ENCODE data around the gene TNP2. TPM values are rescaled to one million over a fixed set of nuclear protein-coding genes. Genes with fewer than 3 reads are reported as not detected.
A peak's percentile ranks its signal among the peaks of the same experiment; 100 is the strongest.

Gene TNP2
- polyA plus RNA-seq, 1 donor = not detected

DNA sequence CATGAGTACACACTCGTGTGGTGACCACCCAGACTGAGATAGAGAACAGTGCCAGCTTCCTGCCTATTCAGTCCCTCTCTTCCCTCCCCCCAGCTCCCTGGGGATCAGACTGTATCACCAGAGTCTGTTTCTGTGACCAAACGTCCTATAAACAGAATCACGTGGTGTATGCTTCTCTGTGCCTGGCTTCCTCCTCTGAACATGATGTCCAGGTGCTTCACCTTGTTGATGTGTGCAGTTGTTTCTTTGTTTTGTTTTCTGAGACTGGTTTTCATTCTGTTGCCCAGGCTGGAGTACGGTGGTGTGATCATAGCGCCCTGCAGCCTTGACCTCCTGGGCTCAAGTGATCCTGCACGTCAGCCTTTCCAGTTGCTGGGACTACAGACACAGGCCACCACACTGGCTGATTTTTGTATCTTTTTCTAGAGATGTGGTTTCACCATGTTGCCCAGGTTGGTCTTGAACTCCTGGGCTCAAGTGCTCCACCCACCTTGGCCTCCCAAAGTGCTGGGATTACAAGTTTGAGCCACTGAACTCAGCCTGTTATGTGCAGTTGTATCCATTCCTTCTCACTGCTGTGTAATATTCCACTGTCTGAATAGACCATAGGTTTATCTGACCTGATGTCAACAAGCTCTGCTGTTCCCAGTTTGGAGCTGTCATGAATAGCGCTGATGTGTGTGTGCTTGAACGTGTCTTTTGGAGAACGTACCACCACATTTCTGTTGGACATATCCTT is 40.9 kb upstream of the TNP2 start:
- Histone ChIP-seq H3K4me3 (ENCODE audit: low read length) (no peak overlapping the region), H3K36me3 (ENCODE audit: control insufficient read depth, insufficient read depth, low read length) (no peaks in the 10 kb centered on the region), H3K27me3 (ENCODE audit: control insufficient read depth, insufficient read depth, low read length) (no peaks in the 10 kb centered on the region), H3K9me3 (ENCODE audit: control insufficient read depth, low read depth, low read length) (no peaks in the 10 kb centered on the region), H3K4me1 (ENCODE audit: control insufficient read depth, insufficient read depth, low read length) (peaks cover 12% of the 10 kb centered on the region), H3K27ac (ENCODE audit: low read length) (no peak overlapping the region)
- no CpG with 5 or more reads among the region's 9 CpGs for WGBS (ENCODE audit: insufficient coverage, low lambda C conversion rate)
- DNase-seq = no peak

DNA sequence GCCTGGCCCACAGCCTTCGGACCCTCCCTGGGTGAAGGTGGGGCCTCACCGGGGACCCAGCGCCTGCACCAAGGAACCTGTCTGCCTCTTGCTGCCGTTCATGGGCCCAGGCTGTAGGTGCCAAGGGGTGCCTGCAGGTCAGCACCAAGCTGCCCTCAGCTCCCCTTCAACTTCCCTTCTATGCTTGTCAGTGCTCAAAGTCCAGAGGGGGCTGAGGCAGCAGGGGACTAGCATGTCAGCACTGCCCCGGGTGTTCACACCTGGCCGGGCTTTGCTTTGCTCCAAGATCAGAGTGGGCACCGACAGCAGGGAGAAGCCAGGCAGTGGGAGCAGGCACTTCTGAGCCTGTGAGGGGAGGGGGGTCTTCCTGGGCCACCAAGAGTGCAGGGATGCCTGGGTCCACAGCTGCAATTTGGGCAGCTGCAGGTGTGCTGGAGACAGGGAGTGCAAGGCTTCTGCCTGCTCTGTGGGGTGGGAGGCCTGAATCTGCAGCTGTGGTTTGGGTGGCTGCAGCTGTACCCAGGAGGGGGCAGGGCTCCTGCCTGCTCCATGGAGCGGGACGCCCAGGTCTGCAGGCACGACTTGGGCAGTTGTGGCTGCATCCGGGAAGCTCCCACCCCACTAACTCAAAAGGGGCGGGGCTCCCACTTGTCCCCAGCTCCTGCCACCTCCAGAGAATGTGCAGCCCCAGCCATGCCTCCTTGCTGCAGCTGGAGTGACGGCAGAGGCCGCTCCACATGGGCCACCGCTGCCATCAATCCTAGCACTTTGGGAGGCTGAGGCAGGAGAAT is 39.6 kb upstream of the TNP2 start:
- no CpG with 5 or more reads among the region's 15 CpGs for WGBS (ENCODE audit: insufficient coverage, low lambda C conversion rate)
- H3K36me3 ChIP-seq (ENCODE audit: control insufficient read depth, insufficient read depth, low read length) = no peaks in the 10 kb centered on the region
- DNase-seq = no peak

DNA sequence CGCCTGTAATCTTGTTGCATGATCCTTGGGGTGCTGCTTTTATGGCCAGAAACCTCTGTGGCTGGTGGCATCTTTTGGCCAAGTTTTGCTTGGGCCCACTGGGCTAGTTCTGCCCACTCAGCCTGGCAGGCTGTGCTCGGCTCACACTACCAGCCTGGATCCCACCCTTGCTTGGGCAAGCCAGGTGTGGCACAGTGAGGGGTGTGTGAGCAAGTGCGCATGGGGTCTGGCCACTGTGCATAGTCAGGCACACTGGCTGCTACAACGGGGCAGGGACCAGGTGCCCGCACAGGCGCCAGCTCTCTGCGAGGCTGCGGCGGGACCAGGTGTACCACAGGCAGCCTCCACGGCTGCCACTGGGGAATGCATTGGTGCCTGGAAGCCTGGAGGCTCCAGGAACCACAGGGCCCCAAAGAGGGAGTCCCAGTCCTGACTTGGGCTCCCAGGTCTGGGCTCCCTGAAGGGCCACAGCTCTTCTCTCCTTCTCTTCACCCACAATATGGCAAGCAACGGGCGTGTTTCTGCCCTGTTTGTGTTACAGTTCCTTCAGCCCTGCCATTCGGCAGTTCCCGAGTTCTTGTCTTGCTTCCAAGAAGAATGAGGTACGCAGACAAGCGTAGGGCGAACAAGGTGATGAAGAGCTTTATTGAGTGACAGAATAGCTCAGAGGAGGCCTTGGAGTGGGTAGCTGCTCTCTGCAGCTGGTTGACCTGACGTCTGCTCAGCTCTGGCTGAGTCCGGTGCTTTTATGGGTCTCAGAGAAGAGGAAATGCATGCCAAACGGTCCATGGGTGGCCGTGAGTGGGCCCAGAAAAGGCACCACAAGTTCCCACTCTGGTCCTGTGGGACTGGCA is 38.7 kb upstream of the TNP2 start:
- Histone ChIP-seq H3K27me3 (ENCODE audit: control insufficient read depth, insufficient read depth, low read length) (no peaks in the 10 kb centered on the region), H3K36me3 (ENCODE audit: control insufficient read depth, insufficient read depth, low read length) (no peaks in the 10 kb centered on the region), H3K9me3 (ENCODE audit: control insufficient read depth, low read depth, low read length) (no peaks in the 10 kb centered on the region), H3K4me1 (ENCODE audit: control insufficient read depth, insufficient read depth, low read length) (peaks cover 10% of the 10 kb centered on the region), H3K27ac (ENCODE audit: low read length) (peak overlapping the region; percentile 31), H3K4me3 (ENCODE audit: low read length) (no peak overlapping the region)
- WGBS (ENCODE audit: insufficient coverage, low lambda C conversion rate) = no CpG with 5 or more reads among the region's 21 CpGs
- DNase-seq = no peak

More for the DNA sequence above, 39.6 kb upstream of the TNP2 start:
- Histone ChIP-seq H3K27me3 (ENCODE audit: control insufficient read depth, insufficient read depth, low read length) (no peaks in the 10 kb centered on the region), H3K9me3 (ENCODE audit: control insufficient read depth, low read depth, low read length) (no peaks in the 10 kb centered on the region), H3K27ac (ENCODE audit: low read length) (no peak overlapping the region), H3K4me1 (ENCODE audit: control insufficient read depth, insufficient read depth, low read length) (peaks cover 12% of the 10 kb centered on the region), H3K4me3 (ENCODE audit: low read length) (no peak overlapping the region)

DNA sequence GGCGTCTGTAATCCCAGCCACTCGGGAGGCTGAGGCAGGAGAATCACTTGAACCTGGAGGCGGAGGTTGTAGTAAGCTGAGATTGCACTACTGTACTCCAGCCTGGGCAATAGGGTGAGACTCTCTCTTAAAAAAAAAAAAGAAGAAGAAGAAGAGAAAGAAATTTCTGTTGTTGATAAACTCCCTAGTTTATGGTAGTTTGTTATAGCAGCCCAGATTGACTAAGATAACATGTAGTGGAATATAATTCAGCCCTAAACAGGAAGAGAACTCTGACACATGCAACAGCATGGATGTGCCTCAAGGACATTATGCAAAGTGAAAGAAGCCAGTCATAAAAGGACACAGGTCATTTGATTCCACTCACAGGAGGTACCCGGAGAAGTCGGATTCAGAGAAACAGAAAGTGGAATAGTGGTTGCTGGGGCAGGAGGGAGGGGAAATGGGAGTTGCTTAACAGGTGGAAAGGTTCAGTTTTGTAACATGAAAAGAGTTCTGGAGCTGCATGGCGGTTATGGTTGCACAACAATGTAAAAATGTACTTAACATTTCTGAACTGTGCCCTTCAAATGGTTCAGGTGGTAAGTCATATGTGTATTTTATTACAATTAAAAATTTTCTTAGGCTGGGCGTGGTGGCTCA is 38.0 kb upstream of the TNP2 start:
- Histone ChIP-seq H3K4me1 (ENCODE audit: control insufficient read depth, insufficient read depth, low read length) (peaks cover 4% of the 10 kb centered on the region), H3K27me3 (ENCODE audit: control insufficient read depth, insufficient read depth, low read length) (no peaks in the 10 kb centered on the region), H3K27ac (ENCODE audit: low read length) (no peak overlapping the region), H3K4me3 (ENCODE audit: low read length) (no peak overlapping the region), H3K9me3 (ENCODE audit: control insufficient read depth, low read depth, low read length) (no peaks in the 10 kb centered on the region), H3K36me3 (ENCODE audit: control insufficient read depth, insufficient read depth, low read length) (no peaks in the 10 kb centered on the region)
- WGBS (ENCODE audit: insufficient coverage, low lambda C conversion rate) = 61% methylated on average over 2 of the region's 7 CpGs
- peak; percentile 54 to 79 for DNase-seq

DNA sequence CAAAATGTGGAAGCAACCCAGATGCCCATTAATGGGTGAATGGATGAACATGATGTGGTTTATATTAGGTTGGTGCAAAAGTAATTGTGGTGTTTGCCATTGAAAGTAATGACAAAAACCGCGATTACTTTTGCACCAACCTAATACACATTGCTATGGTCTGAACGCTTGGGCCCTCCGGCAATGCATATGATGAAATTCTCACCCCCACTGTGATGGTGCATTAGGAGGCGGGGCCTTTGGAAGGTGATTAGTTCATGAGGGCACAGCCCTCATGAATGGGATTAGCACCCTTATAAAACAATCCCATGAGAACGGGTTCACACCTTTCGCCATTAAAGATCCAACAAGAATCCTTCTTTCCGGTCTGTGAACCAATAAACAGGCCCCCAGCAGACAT is 37.3 kb upstream of the TNP2 start:
- no CpG with 5 or more reads among the region's 8 CpGs for WGBS (ENCODE audit: insufficient coverage, low lambda C conversion rate)
- H3K4me3 ChIP-seq (ENCODE audit: low read length) = no peak overlapping the region
- H3K9me3 ChIP-seq (ENCODE audit: control insufficient read depth, low read depth, low read length) = no peaks in the 10 kb centered on the region
- no peaks in the 10 kb centered on the region for H3K36me3 ChIP-seq (ENCODE audit: control insufficient read depth, insufficient read depth, low read length)
- H3K27me3 ChIP-seq (ENCODE audit: control insufficient read depth, insufficient read depth, low read length) = no peaks in the 10 kb centered on the region
- H3K4me1 ChIP-seq (ENCODE audit: control insufficient read depth, insufficient read depth, low read length) = peaks cover 4% of the 10 kb centered on the region
- DNase-seq = no peak
- H3K27ac ChIP-seq (ENCODE audit: low read length) = no peak overlapping the region

DNA sequence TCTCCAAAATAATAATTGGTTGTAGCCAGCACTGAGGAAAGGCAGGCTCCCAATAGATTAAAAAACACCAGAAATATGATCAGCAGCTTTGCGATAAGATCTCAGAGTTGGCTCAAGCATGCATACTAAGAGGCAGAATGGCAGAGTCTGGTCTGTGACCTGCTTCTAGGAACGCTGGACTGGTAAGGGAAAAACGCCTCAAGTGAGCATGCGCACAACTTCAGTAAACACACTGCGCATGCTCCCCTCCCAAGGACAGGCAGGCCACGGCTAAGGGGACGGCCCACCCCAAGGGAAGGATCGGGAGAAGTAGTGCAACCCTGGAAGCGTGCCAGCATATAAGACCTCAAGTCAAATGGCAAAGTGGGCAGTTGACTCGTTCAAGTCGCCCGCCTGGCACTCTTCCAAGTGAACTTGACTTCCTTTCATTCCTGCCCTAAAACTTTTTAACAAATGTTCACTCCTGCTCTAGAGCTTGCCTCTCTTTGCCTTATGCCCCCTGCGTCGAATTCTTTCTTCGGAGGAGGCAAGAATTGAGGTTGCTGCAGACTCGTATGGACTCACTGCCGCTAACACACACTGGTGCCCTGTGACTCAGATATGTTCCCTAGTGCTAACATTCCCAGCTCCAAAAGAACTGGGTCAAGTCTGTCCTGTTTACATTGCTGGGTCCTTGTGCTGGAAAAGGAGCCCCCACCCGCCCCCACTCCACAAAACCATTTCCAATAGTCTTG is 34.4 kb upstream of the TNP2 start:
- DNase-seq = no peak
- WGBS (ENCODE audit: insufficient coverage, low lambda C conversion rate) = 90% methylated on average over 2 of the region's 18 CpGs
- no peaks in the 10 kb centered on the region for H3K27me3 ChIP-seq (ENCODE audit: control insufficient read depth, insufficient read depth, low read length)
- H3K36me3 ChIP-seq (ENCODE audit: control insufficient read depth, insufficient read depth, low read length) = no peaks in the 10 kb centered on the region
- no peaks in the 10 kb centered on the region for H3K9me3 ChIP-seq (ENCODE audit: control insufficient read depth, low read depth, low read length)
- no peak overlapping the region for H3K27ac ChIP-seq (ENCODE audit: low read length)
- H3K4me1 ChIP-seq (ENCODE audit: control insufficient read depth, insufficient read depth, low read length) = peaks cover 4% of the 10 kb centered on the region
- H3K4me3 ChIP-seq (ENCODE audit: low read length) = no peak overlapping the region

DNA sequence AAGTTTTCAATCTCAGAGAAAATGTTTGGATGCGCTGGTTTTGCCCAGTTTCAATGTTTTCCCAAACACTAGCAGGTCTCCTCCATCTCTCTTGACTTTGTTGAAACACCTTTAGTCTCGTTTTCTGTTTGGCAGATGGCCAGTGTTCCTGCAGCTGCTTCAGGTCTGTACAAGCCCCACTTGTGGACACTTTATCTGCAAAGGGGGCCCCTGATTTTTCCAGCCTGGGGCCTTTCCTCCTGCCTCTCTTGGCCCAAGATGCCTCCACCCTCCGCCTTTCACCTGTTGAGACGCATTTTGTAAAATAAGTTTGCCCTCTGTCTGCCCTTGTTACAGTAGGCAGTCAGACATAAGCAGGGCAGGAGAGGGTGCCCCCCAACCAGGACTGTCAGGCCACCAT is 33.9 kb upstream of the TNP2 start:
- no peaks in the 10 kb centered on the region for H3K36me3 ChIP-seq (ENCODE audit: control insufficient read depth, insufficient read depth, low read length)
- no peak overlapping the region for H3K27ac ChIP-seq (ENCODE audit: low read length)
- no peaks in the 10 kb centered on the region for H3K27me3 ChIP-seq (ENCODE audit: control insufficient read depth, insufficient read depth, low read length)
- no peaks in the 10 kb centered on the region for H3K9me3 ChIP-seq (ENCODE audit: control insufficient read depth, low read depth, low read length)
- H3K4me3 ChIP-seq (ENCODE audit: low read length) = no peak overlapping the region
- no CpG with 5 or more reads among the region's 4 CpGs for WGBS (ENCODE audit: insufficient coverage, low lambda C conversion rate)
- peaks cover 4% of the 10 kb centered on the region for H3K4me1 ChIP-seq (ENCODE audit: control insufficient read depth, insufficient read depth, low read length)
- no peak for DNase-seq

DNA sequence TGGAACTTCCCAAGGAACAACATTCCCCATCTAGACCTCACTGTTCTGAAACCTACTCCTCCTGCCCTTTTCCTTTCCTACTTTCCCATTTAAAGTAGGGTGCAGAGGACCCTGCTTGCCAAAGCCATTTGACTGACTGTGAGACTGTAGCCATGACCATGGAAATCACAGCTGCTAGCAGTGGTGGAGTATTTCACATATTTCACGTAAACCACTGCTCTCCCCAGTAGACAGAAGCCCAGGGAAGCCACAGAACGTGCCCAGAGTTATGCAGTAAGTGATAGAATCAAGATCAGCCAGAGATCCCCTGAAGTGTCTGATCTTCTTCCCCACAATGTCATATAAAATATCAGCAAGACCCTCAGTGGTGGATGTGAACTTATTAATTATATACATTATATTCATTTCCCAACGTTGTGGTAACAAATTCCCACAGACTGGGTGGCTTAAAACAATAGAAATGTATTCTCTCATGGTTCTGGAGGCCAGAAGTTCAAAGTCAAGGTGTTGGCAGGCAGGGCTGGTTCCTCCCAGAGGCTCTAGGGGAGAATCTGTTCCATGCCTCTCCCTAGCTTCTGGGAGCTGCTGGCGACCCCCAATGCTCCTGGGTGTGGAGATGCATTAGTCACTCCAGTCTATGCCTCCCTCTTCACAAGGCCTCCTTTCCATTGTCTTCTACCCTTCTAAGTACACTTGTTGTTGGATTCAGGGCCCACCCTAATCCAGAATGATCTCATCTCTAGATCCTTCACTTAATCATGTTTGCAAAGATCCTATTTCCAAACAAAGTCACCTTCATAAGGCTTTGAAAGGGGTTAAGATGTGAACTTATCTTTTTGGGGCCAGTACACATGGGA is 32.7 kb upstream of the TNP2 start:
- no peak overlapping the region for H3K27ac ChIP-seq (ENCODE audit: low read length)

DNA sequence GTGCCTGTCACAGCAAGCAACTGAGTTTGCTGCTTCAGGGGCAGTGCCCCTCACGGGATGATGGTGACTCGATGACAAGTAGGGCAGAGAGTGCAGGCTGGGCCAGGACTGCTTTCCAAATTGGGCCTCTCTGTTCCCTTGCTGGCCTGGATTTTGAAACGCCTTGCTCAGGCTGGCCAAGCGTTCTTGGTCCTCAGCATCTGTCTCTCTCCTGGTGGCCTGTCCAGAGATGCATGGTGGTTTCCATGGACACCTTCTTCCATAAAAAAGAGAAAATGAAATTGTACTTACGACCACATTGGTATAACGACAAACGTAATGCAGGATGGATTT is 31.4 kb upstream of the TNP2 start:
- H3K27ac ChIP-seq (ENCODE audit: low read length) = no peak overlapping the region

More for the DNA sequence above, 32.7 kb upstream of the TNP2 start:
- Histone ChIP-seq H3K9me3 (ENCODE audit: control insufficient read depth, low read depth, low read length) (no peaks in the 10 kb centered on the region), H3K4me3 (ENCODE audit: low read length) (no peak overlapping the region), H3K36me3 (ENCODE audit: control insufficient read depth, insufficient read depth, low read length) (no peaks in the 10 kb centered on the region), H3K4me1 (ENCODE audit: control insufficient read depth, insufficient read depth, low read length) (no peaks in the 10 kb centered on the region), H3K27me3 (ENCODE audit: control insufficient read depth, insufficient read depth, low read length) (no peaks in the 10 kb centered on the region)
- WGBS (ENCODE audit: insufficient coverage, low lambda C conversion rate) = 100% methylated on average over 1 of the region's 4 CpGs
- no peak for DNase-seq

More for the DNA sequence above, 31.4 kb upstream of the TNP2 start:
- Histone ChIP-seq H3K4me3 (ENCODE audit: low read length) (no peak overlapping the region), H3K9me3 (ENCODE audit: control insufficient read depth, low read depth, low read length) (no peaks in the 10 kb centered on the region), H3K36me3 (ENCODE audit: control insufficient read depth, insufficient read depth, low read length) (no peaks in the 10 kb centered on the region), H3K4me1 (ENCODE audit: control insufficient read depth, insufficient read depth, low read length) (no peaks in the 10 kb centered on the region), H3K27me3 (ENCODE audit: control insufficient read depth, insufficient read depth, low read length) (no peaks in the 10 kb centered on the region)
- WGBS (ENCODE audit: insufficient coverage, low lambda C conversion rate) = no CpG with 5 or more reads among the region's 7 CpGs
- DNase-seq = no peak

Measured in large intestine (tissue), 3 donors.